Adrenal gland (tissue), 12 donors: ENCODE measurements around the gene SYNE1. TPM values are rescaled to one million over a fixed set of nuclear protein-coding genes. Genes with fewer than 3 reads are reported as not detected.
"Not testable (repeated sequence)": the region's sequence is repeated elsewhere in the genome, so short reads cannot be mapped to it uniquely, and the experiment has no call there.

Source experiments
- DNase-seq, 7 donors: peaks; one replicate each; pipeline ENCODE4 v3.0.0-alpha.2; 2019 to 2020
- H3K27ac ChIP-seq, 5 donors: fragments of 200-600 bp; sonication (generic) in 4 of 5; 1 replicate in 3 of 5; 2 replicates in 2 of 5; pipeline versions ENCODE4 v1.5.1 to v1.8.0; 2016 to 2020; ENCODE audit warnings: mild to moderate bottlenecking in 1 of 5
- H3K27me3 ChIP-seq: fragments of 200-600 bp; 2 replicates; pipeline ENCODE4 v1.8.0; 2021
- H3K36me3 ChIP-seq, 2 donors: fragments of 200-600 bp; replicated peaks in 1 of 2; 1 replicate in 1 of 2; 2 replicates in 1 of 2; pipeline versions ENCODE4 v1.5.1 to v1.8.0; 2018 to 2022
- H3K4me1 ChIP-seq, 2 donors: fragments of 200-600 bp; replicated peaks in 1 of 2; 1 replicate in 1 of 2; 2 replicates in 1 of 2; pipeline versions ENCODE4 v1.5.1 to v1.8.0; 2018 to 2021
- H3K4me3 ChIP-seq, 4 donors: fragments of 200-600 bp; sonication (generic) in 3 of 4; one replicate each; pipeline ENCODE4 v1.5.1; 2016 to 2018
- H3K9me3 ChIP-seq, 3 donors: fragments of 200-600 bp; sonication (generic) in 1 of 3; replicated peaks in 1 of 3; 1 replicate in 2 of 3; 2 replicates in 1 of 3; pipeline versions ENCODE4 v1.5.1 to v1.8.0; 2016 to 2021
- CTCF ChIP-seq, 6 experiments: fragments of 450-650 bp in 4 of 6; fragments of 200-600 bp in 2 of 6; sonication (generic) in 1 of 6; IDR thresholded peaks; 1 replicate in 5 of 6; 2 replicates in 1 of 6; pipeline versions ENCODE4 v1.5.1 to v1.8.0; 2016 to 2021; ENCODE audit warnings: antibody characterized with exemption in 6 of 6, mild to moderate bottlenecking in 2 of 6, moderate library complexity in 1 of 6
- POLR2A ChIP-seq, 2 donors: fragments of 450-650 bp; IDR thresholded peaks; one replicate each; pipeline ENCODE4 v1.6.1; 2017; ENCODE audit warnings: antibody characterized with exemption in 2 of 2, mild to moderate bottlenecking in 2 of 2, moderate library complexity in 1 of 2
- WGBS, 4 donors: extraction: QIAGEN DNeasy Blood & Tissue Kit in 2 of 4; methylation state at CpG; one replicate each; pipeline versions ENCODE4 v1.1.5 to v1.1.7; 2013 to 2017; 5-methylcytosine and 5-hydroxymethylcytosine counted together
- intact Hi-C, 2 donors: fragments of 100-400 bp; cut with DNase I; formaldehyde crosslinking; loops; one replicate each; pipeline versions ENCODE4 v1.14.1 to v1.15.0; 2022 to 2023
- polyA plus RNA-seq, 3 donors: library from polyadenylated mRNA; stranded (reverse); fragments of 200-250 nt in 2 of 3; fragments of 350-450 nt in 1 of 3; fragmentation: Illumina TruSeq in 1 of 3; extraction: RNeasy Lipid Tissue Mini Kit (QIAGEN cat#74804) in 1 of 3; gene quantifications; one replicate each; pipeline ENCODE4 v1.2.3, GENCODE V29; 2013 to 2014
- total RNA-seq, 9 donors: library from RNA; depleted of rRNA in 4 of 9; stranded (reverse); fragments of >200 nt in 4 of 9; fragments of 120-200 nt in 1 of 9; fragmentation: NEBNext Ultra II Directional in 1 of 9; extraction: Animal tissue kit (Norgen Biotek cat#: 25700) in 1 of 9; gene quantifications; one replicate each; pipeline versions ENCODE4 v1.1.0 to v1.2.4, GENCODE V29; 2013 to 2023
- donor health status: healthy with polysubstance abuse.
- donor health status: Bipolar disorder and iron deficiency.
- donor health status: DM: yes; HTN: yes; CAD: no.
- donor health status: DM: no; HTN: no; CAD: no.
- donor health status: DM: no; HTN: no; CAD: no.
- donor health status: DM: yes; HTN: yes; CAD: no.

SYNE1 gene
- total and polyA plus RNA-seq, 12 donors: 29.0 to 170 (median 93.1) TPM

DNA sequence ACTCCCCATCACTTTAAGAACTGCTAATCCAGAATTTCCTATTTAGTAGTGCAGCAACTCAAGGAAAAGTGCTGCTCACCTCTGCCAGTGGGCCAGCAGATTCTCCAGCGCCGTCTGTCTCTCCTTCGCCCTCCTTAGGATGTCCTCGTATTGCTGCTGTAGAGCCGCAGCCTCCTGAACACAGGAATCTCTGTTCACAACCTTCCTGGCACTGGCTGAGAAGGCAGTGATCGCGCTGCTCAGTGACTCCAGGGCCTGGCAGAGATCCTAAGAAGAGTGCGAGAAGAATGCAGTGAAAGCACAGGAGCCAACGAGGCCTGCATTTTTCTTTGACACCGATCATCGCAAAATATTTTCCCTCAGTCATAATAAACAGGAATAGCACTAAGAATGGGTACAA lies 209.0 kb downstream of the SYNE1 start:
- TF ChIP-seq POLR2A (IDR thresholded peaks at IDR 0.05) (no peak), CTCF (IDR thresholded peaks at IDR 0.05) (no peak)
- Histone ChIP-seq H3K9me3 (no peaks in the 10 kb centered on the region), H3K4me3 (no peak overlapping the region), H3K4me1 (no peaks in the 10 kb centered on the region), H3K36me3 (no peaks in the 10 kb centered on the region), H3K27ac (no peak overlapping the region), H3K27me3 (no peaks in the 10 kb centered on the region)
- WGBS, 4 donors: 81 to 93% (median 88%) methylated on average over 11 of the region's 11 CpGs
- intact Hi-C loops: no loop called here
- DNase-seq: no peak

GRCh38 chr6:152426276-152426675 lies 210.9 kb downstream of the SYNE1 start:
- no peaks in the 10 kb centered on the region for H3K27me3 ChIP-seq
- 82 to 92% (median 83%) methylated on average over 5 to 6 of the region's 6 CpGs for WGBS, 4 donors
- TF ChIP-seq CTCF (IDR thresholded peaks at IDR 0.05) (no peak), POLR2A (IDR thresholded peaks at IDR 0.05) (no peak)
- H3K4me3 ChIP-seq: no peak overlapping the region
- DNase-seq: no peak
- no peaks in the 10 kb centered on the region for H3K4me1 ChIP-seq
- H3K9me3 ChIP-seq: no peaks in the 10 kb centered on the region
- no peak overlapping the region for H3K27ac ChIP-seq
- intact Hi-C loops: no loop called here
- H3K36me3 ChIP-seq: no peaks in the 10 kb centered on the region

DNA sequence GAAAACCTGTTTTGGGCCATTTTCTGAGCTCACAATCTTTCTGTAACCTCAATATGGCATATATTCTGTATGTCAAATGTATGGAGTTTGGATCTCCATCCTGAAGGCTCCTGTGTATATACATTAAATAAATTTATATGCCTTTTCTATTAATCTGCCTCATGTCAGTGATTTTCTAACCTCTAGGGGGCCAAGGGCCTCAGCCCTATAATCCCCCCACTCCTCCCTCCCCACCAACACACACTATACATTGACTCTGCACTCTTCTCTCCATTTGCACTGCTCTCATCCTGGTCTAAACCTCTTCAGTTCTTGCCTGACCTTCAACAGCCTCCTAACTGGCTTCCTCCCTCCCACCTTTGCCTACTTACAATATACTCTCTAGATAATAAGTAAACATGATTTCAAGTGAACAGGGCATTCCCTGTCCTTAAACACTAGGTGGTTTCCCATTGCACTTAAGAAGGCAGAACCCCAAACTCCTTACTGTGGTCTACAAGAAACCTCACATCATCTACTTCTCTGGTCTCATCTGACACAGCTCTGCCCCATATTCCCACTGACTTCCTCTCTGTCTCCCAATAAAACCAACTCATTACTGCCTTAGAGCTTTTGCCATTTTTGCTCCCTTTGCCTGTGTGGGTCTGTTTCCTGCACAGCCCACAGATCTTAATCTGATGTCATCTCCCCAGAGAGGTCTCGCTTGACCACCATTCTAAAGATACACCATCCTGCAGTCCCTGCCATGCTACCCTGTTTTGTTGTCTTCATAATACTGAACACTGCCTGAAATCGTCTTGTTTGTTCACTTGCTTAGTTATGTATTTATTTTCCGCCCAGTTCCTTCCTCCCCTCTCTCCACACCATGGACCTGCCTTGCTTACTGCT lies 213.7 kb downstream of the SYNE1 start:
- DNase-seq: no peak
- Histone ChIP-seq H3K36me3 (no peaks in the 10 kb centered on the region), H3K27me3 (no peaks in the 10 kb centered on the region), H3K4me1 (no peaks in the 10 kb centered on the region), H3K9me3 (no peaks in the 10 kb centered on the region), H3K4me3 (no peak overlapping the region), H3K27ac (no peak overlapping the region)
- 84 to 91% (median 87%) methylated on average over 3 of the region's 3 CpGs for WGBS, 4 donors
- TF ChIP-seq POLR2A (IDR thresholded peaks at IDR 0.05): no peak
- TF ChIP-seq CTCF (IDR thresholded peaks at IDR 0.05): no peak
- intact Hi-C loops: no loop called here

GRCh38 chr6:152421496-152421895 lies 215.7 kb downstream of the SYNE1 start:
- not testable (repeated sequence) for DNase-seq, H3K4me3 ChIP-seq
- 93 to 99% (median 97%) methylated on average over 2 of the region's 2 CpGs for WGBS, 4 donors

DNA sequence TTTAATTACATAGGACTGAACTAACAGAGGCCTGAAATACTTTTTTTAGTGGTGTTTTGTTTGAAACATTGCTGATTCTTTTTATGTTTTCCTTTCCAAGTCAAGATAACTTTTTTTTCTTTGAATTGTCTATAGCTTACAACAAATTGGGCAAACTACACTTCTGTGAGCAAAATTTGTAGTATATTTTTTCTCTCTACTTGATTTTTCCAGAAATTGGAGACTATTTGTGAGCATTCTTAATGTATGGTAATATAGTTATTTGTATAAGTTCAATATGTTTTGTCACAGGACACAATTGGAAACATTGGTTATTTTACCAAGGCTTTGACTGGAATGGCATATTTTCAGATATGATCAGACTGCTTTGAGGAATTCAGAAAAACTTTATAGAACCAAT lies 216.5 kb downstream of the SYNE1 start:
- TF ChIP-seq CTCF (IDR thresholded peaks at IDR 0.05) (no peak), POLR2A (IDR thresholded peaks at IDR 0.05) (no peak)
- Histone ChIP-seq H3K4me1 (no peaks in the 10 kb centered on the region), H3K9me3 (no peaks in the 10 kb centered on the region), H3K27me3 (no peaks in the 10 kb centered on the region), H3K27ac (no peak overlapping the region), H3K4me3 (no peak overlapping the region), H3K36me3 (no peaks in the 10 kb centered on the region)
- DNase-seq: no peak
- intact Hi-C loops: no loop called here

More at GRCh38 chr6:152421496-152421895, 215.7 kb downstream of the SYNE1 start:
- H3K27ac ChIP-seq, H3K27me3 ChIP-seq, H3K4me1 ChIP-seq, H3K36me3 ChIP-seq, H3K9me3 ChIP-seq, intact Hi-C loops: not testable (repeated sequence)
